Transverse colon (tissue), 4 donors: ENCODE measurements around the gene DOCK7. TPM values are rescaled to one million over a fixed set of nuclear protein-coding genes. Genes with fewer than 3 reads are reported as not detected.
"Not testable (repeated sequence)": the region's sequence is repeated elsewhere in the genome, so short reads cannot be mapped to it uniquely, and the experiment has no call there.

ENCODE experiments used
- DNase-seq: peaks from one replicate; pipeline ENCODE4 v3.0.0-alpha.2; 2019
- H3K27ac ChIP-seq, 4 donors: fragments of 200-600 bp; sonication (generic); 2 replicates each; pipeline ENCODE4 v1.5.1; 2016 to 2018; ENCODE audit warnings: inconsistent platforms in 4 of 4
- H3K27me3 ChIP-seq: fragments of 200-600 bp; sonication (generic); 2 replicates; pipeline ENCODE4 v1.5.1; 2017; ENCODE audit warnings: inconsistent platforms
- H3K36me3 ChIP-seq, 4 donors: fragments of 200-600 bp; sonication (generic); 2 replicates each; pipeline ENCODE4 v1.5.1; 2017 to 2019; ENCODE audit warnings: inconsistent platforms in 4 of 4
- H3K4me1 ChIP-seq, 4 donors: fragments of 200-600 bp; sonication (generic); 2 replicates each; pipeline ENCODE4 v1.5.1; 2017 to 2020; ENCODE audit warnings: inconsistent platforms in 4 of 4
- H3K4me3 ChIP-seq, 4 donors: fragments of 200-600 bp; sonication (generic); 1 replicate in 1 of 4; 2 replicates in 3 of 4; pipeline versions ENCODE4 v1.5.1 to v1.6.1; 2017 to 2019; ENCODE audit warnings: inconsistent platforms in 4 of 4
- H3K9me3 ChIP-seq, 2 donors: fragments of 200-600 bp; sonication (generic); 2 replicates each; pipeline ENCODE4 v1.5.1; 2017 to 2019; ENCODE audit warnings: inconsistent platforms in 2 of 2
- CTCF ChIP-seq, 5 experiments: fragments of 200-600 bp in 3 of 5; fragments of 450-650 bp in 2 of 5; sonication (generic) in 3 of 5; IDR thresholded peaks; 1 replicate in 2 of 5; 2 replicates in 3 of 5; pipeline ENCODE4 v1.5.1; 2016 to 2017; ENCODE audit warnings: antibody characterized with exemption in 5 of 5, inconsistent platforms in 3 of 5, mild to moderate bottlenecking in 2 of 5, moderate library complexity in 1 of 5
- EP300 ChIP-seq: sonication (generic); formaldehyde crosslinking; IDR thresholded peaks from one replicate; pipeline ENCODE4 v1.6.1; 2017; ENCODE audit warnings: antibody characterized with exemption, low read depth
- POLR2A ChIP-seq: fragments of 450-650 bp; IDR thresholded peaks from one replicate; pipeline ENCODE4 v1.6.1; 2016; ENCODE audit warnings: antibody characterized with exemption, mild to moderate bottlenecking, moderate library complexity
- POLR2AphosphoS5 ChIP-seq, 3 donors: sonication (generic); formaldehyde crosslinking; IDR thresholded peaks; one replicate each; pipeline ENCODE4 v1.6.1; 2016; ENCODE audit warnings: antibody characterized with exemption in 3 of 3
- WGBS, 2 donors: methylation state at CpG; one replicate each; pipeline ENCODE4 v1.1.5; 2018; ENCODE audit warnings: low coverage in 1 of 2; 5-methylcytosine and 5-hydroxymethylcytosine counted together
- in situ Hi-C, 4 donors: fragments of 200-750 bp; cut with MboI; loops; one replicate each; pipeline versions ENCODE4 v1.15.0 to v1.15.1; 2017; ENCODE audit warnings: low sequenced_read_pairs in 3 of 4, low pct_ligation_motif_present in 1 of 4, low pct_unique_long_range_greater_than_20kb in 1 of 4
- intact Hi-C: fragments of 100-400 bp; cut with DNase I; formaldehyde crosslinking; loops from one replicate; pipeline ENCODE4 v1.15.1; 2023; ENCODE audit warnings: low total_unique reads
- total RNA-seq, 4 donors: library from RNA; depleted of rRNA; stranded (reverse); fragments of >200 nt; gene quantifications; one replicate each; pipeline ENCODE4 v1.1.0, GENCODE V29; 2016

DOCK7 gene
- total RNA-seq, 4 donors from 2014 or later: 33.7 to 138 (median 58.1) TPM

GRCh38 chr1:62530516-62531154, 157.6 kb downstream of the DOCK7 start:
- Histone ChIP-seq H3K27me3 (no peaks in the 10 kb centered on the region), H3K4me1 (no peaks in the 10 kb centered on the region), H3K27ac (no peak overlapping the region), H3K9me3 (no peaks in the 10 kb centered on the region), H3K36me3 (peaks cover 0 to 32% (median 7%) of the 10 kb centered on the region in 4 donors), H3K4me3 (no peak overlapping the region)
- TF ChIP-seq POLR2AphosphoS5 (IDR thresholded peaks at IDR 0.05): no peak
- TF ChIP-seq CTCF (IDR thresholded peaks at IDR 0.05): peak; percentile 40 to 62 (median 55)
- in situ Hi-C loops (loop anchor here in 2 of 4 donors (10.0 to 25.0 kb wide), 2 partner anchors 207 to 214 kb away; no protein-coding TSS in a partner anchor), intact Hi-C loops (no loop called here)
- peak; percentile 46 for DNase-seq
- WGBS, 2 donors: 45 to 63% methylated on average over 2 to 6 of the region's 6 CpGs

GRCh38 chr1:62529227-62529626, 159.0 kb downstream of the DOCK7 start:
- TF ChIP-seq POLR2A (no peak), EP300 (no peak), CTCF (IDR thresholded peaks at IDR 0.05) (no peak), POLR2AphosphoS5 (IDR thresholded peaks at IDR 0.05) (no peak)
- 69 to 91% methylated on average over 4 of the region's 4 CpGs for WGBS, 2 donors
- no peak overlapping the region for H3K27ac ChIP-seq
- H3K4me1 ChIP-seq: peaks cover 0 to 5% (median 0%) of the 10 kb centered on the region in 4 donors
- in situ Hi-C loops (loop anchor here in 1 of 4 donors (25.0 kb wide), 1 partner anchor 208 kb away; no protein-coding TSS in a partner anchor), intact Hi-C loops (no loop called here)
- no peak for DNase-seq
- no peak overlapping the region for H3K4me3 ChIP-seq
- H3K27me3 ChIP-seq: no peaks in the 10 kb centered on the region
- peaks cover 0 to 20% (median 1%) of the 10 kb centered on the region in 4 donors for H3K36me3 ChIP-seq
- no peaks in the 10 kb centered on the region for H3K9me3 ChIP-seq

- DNase-seq: no peak
- Histone ChIP-seq H3K27ac (no peak overlapping the region), H3K27me3 (no peaks in the 10 kb centered on the region), H3K4me1 (peaks cover 0 to 5% (median 0%) of the 10 kb centered on the region in 4 donors), H3K9me3 (no peaks in the 10 kb centered on the region), H3K4me3 (no peak overlapping the region), H3K36me3 (peaks cover 0 to 15% (median 0%) of the 10 kb centered on the region in 4 donors)
- no peak for TF ChIP-seq POLR2AphosphoS5 (IDR thresholded peaks at IDR 0.05)
- no peak for TF ChIP-seq CTCF (IDR thresholded peaks at IDR 0.05)
- TF ChIP-seq POLR2A: no peak
- TF ChIP-seq EP300: no peak
- intact Hi-C loops (no loop called here), in situ Hi-C loops (loop anchor here in 1 of 4 donors (25.0 kb wide), 1 partner anchor 209 kb away; no protein-coding TSS in a partner anchor)
- WGBS, 2 donors: 70 to 71% methylated on average over 7 of the region's 7 CpGs
Observed at GRCh38 chr1:62528015-62528414, 160.2 kb downstream of the DOCK7 start.

- H3K36me3 ChIP-seq: peaks cover 0 to 15% (median 0%) of the 10 kb centered on the region in 4 donors
- H3K4me1 ChIP-seq, H3K27me3 ChIP-seq, H3K9me3 ChIP-seq, H3K27ac ChIP-seq, intact Hi-C loops, H3K4me3 ChIP-seq, DNase-seq: not testable (repeated sequence)
- in situ Hi-C loops: loop anchor here in 1 of 4 donors (25.0 kb wide), 1 partner anchor 210 kb away; no protein-coding TSS in a partner anchor
- WGBS, 2 donors: 91 to 100% methylated on average over 3 to 6 of the region's 6 CpGs
Observed at GRCh38 chr1:62527346-62527745, 160.8 kb downstream of the DOCK7 start.
